Liver (tissue), 9 donors: Measurements from ENCODE around the gene IL20. TPM values are rescaled to one million over a fixed set of nuclear protein-coding genes. Genes with fewer than 3 reads are reported as not detected.

Source experiments
- DNase-seq: peaks from one replicate; pipeline ENCODE4 v3.0.0-alpha.2; 2017; ENCODE audit warnings: low spot score
- H3K27ac ChIP-seq, 2 donors: one replicate each; pipeline ENCODE4 v1.7.0; 2013; ENCODE audit warnings: inconsistent platforms in 2 of 2, low read length in 2 of 2, control low read depth in 1 of 2, low read depth in 1 of 2, mild to moderate bottlenecking in 1 of 2
- H3K27me3 ChIP-seq, 4 donors: one replicate each; pipeline versions ENCODE4 v1.6.1 to v1.7.0; 2013; ENCODE audit warnings: low read length in 3 of 4, inconsistent platforms in 1 of 4, mild to moderate bottlenecking in 1 of 4, moderate library complexity in 1 of 4; ENCODE audit not compliant: control insufficient read depth in 4 of 4, insufficient read depth in 4 of 4
- H3K36me3 ChIP-seq, 4 donors: one replicate each; pipeline versions ENCODE4 v1.6.1 to v1.7.0; 2013; ENCODE audit warnings: low read length in 3 of 4, mild to moderate bottlenecking in 3 of 4, low read depth in 1 of 4, moderate library complexity in 1 of 4; ENCODE audit not compliant: control insufficient read depth in 4 of 4, insufficient read depth in 3 of 4
- H3K4me1 ChIP-seq, 4 donors: one replicate each; pipeline versions ENCODE4 v1.6.1 to v1.7.0; 2013; ENCODE audit warnings: low read length in 3 of 4, mild to moderate bottlenecking in 3 of 4, moderate library complexity in 1 of 4; ENCODE audit not compliant: control insufficient read depth in 4 of 4, insufficient read depth in 4 of 4
- H3K4me3 ChIP-seq, 3 donors: one replicate each; pipeline versions ENCODE4 v1.6.1 to v1.7.0; 2013; ENCODE audit warnings: low read length in 3 of 3, control low read depth in 1 of 3, low read depth in 1 of 3, mild to moderate bottlenecking in 1 of 3
- H3K9ac ChIP-seq, 2 donors: one replicate each; pipeline ENCODE4 v1.7.0; 2013; ENCODE audit warnings: low read length in 2 of 2, mild to moderate bottlenecking in 2 of 2, moderate library complexity in 2 of 2, control low read depth in 1 of 2, low read depth in 1 of 2
- H3K9me3 ChIP-seq, 4 donors: one replicate each; pipeline versions ENCODE4 v1.6.1 to v1.7.0; 2013; ENCODE audit warnings: low read length in 3 of 4; ENCODE audit not compliant: control insufficient read depth in 4 of 4
- ATF3 ChIP-seq: IDR thresholded peaks from 2 replicates; pipeline ENCODE4 v1.6.1; 2016; ENCODE audit warnings: antibody characterized with exemption
- CTCF ChIP-seq: fragments of 150-350 bp; IDR thresholded peaks from 2 replicates; pipeline ENCODE4 v1.5.1; 2017; ENCODE audit warnings: improper control_type of control experiment, low read depth, low read length; ENCODE audit not compliant: missing input control
- FOXA1 ChIP-seq: IDR thresholded peaks from 2 replicates; pipeline ENCODE4 v1.6.1; 2016; ENCODE audit warnings: antibody characterized with exemption
- GABPA ChIP-seq, 2 donors: IDR thresholded peaks in 1 of 2; conservative IDR thresholded peaks in 1 of 2; 2 replicates each; pipeline ENCODE4 v1.6.1; 2016; ENCODE audit warnings: antibody characterized with exemption in 2 of 2, mild to moderate bottlenecking in 1 of 2, moderate library complexity in 1 of 2
- HNF4A ChIP-seq, 2 donors: conservative IDR thresholded peaks; 2 replicates each; pipeline ENCODE4 v1.6.1; 2016; ENCODE audit warnings: antibody characterized with exemption in 2 of 2, mild to moderate bottlenecking in 2 of 2
- HNF4G ChIP-seq: IDR thresholded peaks from 2 replicates; pipeline ENCODE4 v1.6.1; 2016; ENCODE audit warnings: antibody characterized with exemption
- JUND ChIP-seq, 2 donors: IDR thresholded peaks; 2 replicates each; pipeline ENCODE4 v1.6.1; 2016; ENCODE audit warnings: antibody characterized with exemption in 2 of 2
- MAX ChIP-seq: IDR thresholded peaks from 2 replicates; pipeline ENCODE4 v1.6.1; 2016; ENCODE audit warnings: antibody characterized with exemption
- NR2F2 ChIP-seq: IDR thresholded peaks from 2 replicates; pipeline ENCODE4 v1.6.1; 2016; ENCODE audit warnings: antibody characterized with exemption
- RAD21 ChIP-seq, 2 donors: IDR thresholded peaks; 2 replicates each; pipeline ENCODE4 v1.6.1; 2016; ENCODE audit warnings: antibody characterized with exemption in 2 of 2, mild to moderate bottlenecking in 2 of 2
- REST ChIP-seq: IDR thresholded peaks from 2 replicates; pipeline ENCODE4 v1.6.1; 2016; ENCODE audit warnings: antibody characterized with exemption, mild to moderate bottlenecking
- RXRA ChIP-seq, 2 donors: IDR thresholded peaks; 2 replicates each; pipeline ENCODE4 v1.6.1; 2017 to 2018; ENCODE audit warnings: antibody characterized with exemption in 2 of 2, mild to moderate bottlenecking in 1 of 2
- SP1 ChIP-seq: IDR thresholded peaks from 2 replicates; pipeline ENCODE4 v1.6.1; 2018; ENCODE audit warnings: antibody characterized with exemption, mild to moderate bottlenecking
- YY1 ChIP-seq: IDR thresholded peaks from 2 replicates; pipeline ENCODE4 v1.6.1; 2016; ENCODE audit warnings: antibody characterized with exemption, mild to moderate bottlenecking
- ZBTB33 ChIP-seq: IDR thresholded peaks from 2 replicates; pipeline ENCODE4 v1.6.1; 2016; ENCODE audit warnings: antibody characterized with exemption
- WGBS: extraction: QIAGEN DNeasy Blood & Tissue Kit; methylation state at CpG from one replicate; pipeline ENCODE4 v1.1.7; 2013; 5-methylcytosine and 5-hydroxymethylcytosine counted together
- polyA plus RNA-seq, 2 donors: library from polyadenylated mRNA; stranded (reverse) in 1 of 2; unstranded in 1 of 2; fragments of 200-250 nt in 1 of 2; fragments of >200 nt in 1 of 2; fragmentation: Nextera tagmentation in 1 of 2; extraction: Ambion mirVana in 1 of 2; gene quantifications; one replicate each; pipeline versions ENCODE4 v1.2.1 to v1.2.3, GENCODE V29; 2013 to 2015
- total RNA-seq, 2 donors: library from RNA; depleted of rRNA; stranded (reverse); fragments of >200 nt; gene quantifications; one replicate each; pipeline ENCODE4 v1.2.3, GENCODE V29; 2014
- donor health status: healthy.
- donor health status: healthy.
- donor health status: healthy.
- donor health status: healthy.
- donor health status: healthy.

IL20 gene
- total and polyA plus RNA-seq, 4 donors: 0.17 TPM; not detected in 3

- no peaks in the 10 kb centered on the region for H3K36me3 ChIP-seq
- peaks cover 3 to 27% (median 12%) of the 10 kb centered on the region in 4 donors for H3K9me3 ChIP-seq
- WGBS: 70% methylated on average over 4 of the region's 4 CpGs
- H3K9ac ChIP-seq: no peak overlapping the region
- DNase-seq: no peak
- peaks cover 0 to 1% (median 0%) of the 10 kb centered on the region in 4 donors for H3K4me1 ChIP-seq
- no peaks in the 10 kb centered on the region for H3K27me3 ChIP-seq
- no peak overlapping the region for H3K4me3 ChIP-seq
- no peak for TF ChIP-seq CTCF
- no peak for TF ChIP-seq REST
- TF ChIP-seq FOXA1: no peak
- TF ChIP-seq MAX: no peak
- TF ChIP-seq HNF4G: no peak
- TF ChIP-seq SP1: no peak
- H3K27ac ChIP-seq: no peak overlapping the region
Observed at GRCh38 chr1:206816390-206817287, 48.8 kb upstream of the IL20 start.

- DNase-seq: no peak
- Histone ChIP-seq H3K27me3 (no peaks in the 10 kb centered on the region), H3K27ac (no peak overlapping the region), H3K36me3 (no peaks in the 10 kb centered on the region), H3K4me1 (peaks cover 0 to 2% (median 0%) of the 10 kb centered on the region in 4 donors), H3K9me3 (no peaks in the 10 kb centered on the region), H3K9ac (no peak overlapping the region), H3K4me3 (no peak overlapping the region)
- 74% methylated on average over 4 of the region's 4 CpGs for WGBS
- TF ChIP-seq SP1 (no peak), ATF3 (no peak), JUND (IDR thresholded peaks at IDR 0.05) (no peak), CTCF (no peak), FOXA1 (no peak), YY1 (no peak), NR2F2 (no peak), GABPA (IDR thresholded peaks at IDR 0.05 in 1 of 2, conservative IDR thresholded peaks at IDR 0.05 in 1 of 2) (no peak), RAD21 (IDR thresholded peaks at IDR 0.05) (no peak), RXRA (IDR thresholded peaks at IDR 0.05) (no peak), HNF4G (no peak), ZBTB33 (no peak), REST (no peak), MAX (no peak), HNF4A (conservative IDR thresholded peaks at IDR 0.05) (no peak)
Observed at GRCh38 chr1:206821493-206821892, 43.9 kb upstream of the IL20 start.
